Measurements from ENCODE around the gene F13A1.
"Not testable (repeated sequence)": the region's sequence is repeated elsewhere in the genome, so short reads cannot be mapped to it uniquely, and the experiment has no call there.

The F13A1 gene

DNA sequence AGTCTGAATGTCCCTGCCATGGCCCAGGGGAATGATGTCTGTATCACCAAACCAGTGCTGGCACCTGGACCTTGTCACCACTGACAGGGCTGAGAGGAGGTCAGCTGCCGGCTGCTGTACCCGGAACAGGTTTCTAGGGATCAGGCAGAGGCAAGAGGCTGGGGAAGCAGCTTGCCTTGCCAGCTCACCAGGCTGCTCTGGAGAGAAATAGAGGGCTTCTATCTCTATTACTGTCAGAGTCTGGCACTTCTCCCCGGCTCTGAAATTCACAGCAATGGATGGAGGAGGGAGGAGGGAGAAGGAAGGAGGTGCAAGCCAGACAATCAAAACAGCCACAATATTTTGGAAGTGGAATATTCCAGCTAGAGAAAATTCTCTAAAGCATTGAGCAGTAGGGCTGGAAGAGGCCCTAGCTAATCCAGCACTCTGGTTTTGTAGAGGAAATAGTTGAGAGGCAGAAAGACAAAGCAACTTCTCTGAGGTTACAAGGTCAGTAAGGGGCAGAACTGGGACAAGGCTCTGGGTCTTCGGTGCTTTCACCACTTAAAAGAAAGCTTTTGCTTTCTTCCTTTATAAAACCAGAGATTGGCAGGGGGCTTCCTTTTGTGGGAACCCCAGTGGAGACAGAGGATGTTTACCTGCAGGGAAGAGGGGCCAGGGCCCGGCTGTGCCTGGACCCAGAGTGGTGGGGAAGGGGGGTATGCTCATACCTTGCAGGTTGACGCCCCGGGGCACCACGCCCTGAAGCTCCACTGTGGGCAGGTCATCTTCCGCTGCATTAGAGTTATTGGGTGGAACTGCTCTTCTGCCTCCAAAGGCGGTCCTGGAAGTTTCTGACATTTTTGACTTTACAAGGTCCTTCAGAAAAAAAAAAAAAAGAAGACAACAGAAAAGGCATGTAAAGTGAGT is 2.4 kb downstream of the F13A1 start:
- no peak for DNase-seq

DNA sequence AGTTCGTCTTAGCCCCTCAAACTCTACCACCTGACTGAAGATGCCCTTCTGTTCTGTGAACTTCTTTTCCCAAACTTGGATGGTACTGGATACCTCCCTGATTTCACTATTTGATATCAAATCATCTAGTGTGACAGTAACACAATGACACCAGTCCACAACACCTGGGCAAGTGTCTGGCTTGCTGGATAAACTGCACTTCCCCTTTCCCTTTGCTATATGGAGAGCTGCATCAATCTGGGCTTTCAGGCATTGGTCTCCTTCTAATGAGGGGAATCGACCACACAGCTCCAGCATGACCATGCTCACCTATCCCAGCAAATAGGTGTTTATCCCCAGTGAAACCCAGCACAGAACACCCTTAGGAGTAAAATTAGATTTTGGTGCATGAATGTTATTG is 3.1 kb downstream of the F13A1 start:
- no peak for DNase-seq

- DNase-seq: peak; percentile 11 to 20
Measured at GRCh38 chr6:6315660-6316059, 4.8 kb downstream of the F13A1 start.

GRCh38 chr6:6314596-6314995 is 5.9 kb downstream of the F13A1 start:
- DNase-seq: no peak

DNA sequence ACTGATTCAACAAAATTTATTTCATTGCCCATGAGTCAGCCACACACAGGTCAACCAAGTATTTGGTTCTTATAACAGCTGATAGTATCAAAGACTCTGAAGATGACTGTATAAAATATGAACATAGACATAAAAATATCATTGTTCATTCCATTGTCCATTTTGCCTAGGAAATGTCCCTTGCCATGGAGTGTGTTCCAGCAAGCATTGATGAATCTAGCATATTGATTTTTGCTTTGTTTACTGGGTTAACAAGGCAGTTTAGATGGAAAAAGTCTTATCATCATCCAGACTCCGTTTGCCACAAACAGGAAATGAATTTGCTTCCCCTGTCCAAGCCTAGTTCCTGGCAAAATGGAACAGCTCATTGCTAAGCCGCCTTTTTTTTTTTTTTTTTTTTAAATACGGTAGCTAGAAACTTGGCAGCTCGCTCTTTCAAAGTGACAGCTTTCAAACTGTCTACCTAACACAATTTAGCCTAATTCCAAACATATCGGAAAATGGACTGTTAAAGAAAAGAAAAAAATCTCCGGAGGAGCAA is 7.5 kb downstream of the F13A1 start:
- DNase-seq: no peak

DNA sequence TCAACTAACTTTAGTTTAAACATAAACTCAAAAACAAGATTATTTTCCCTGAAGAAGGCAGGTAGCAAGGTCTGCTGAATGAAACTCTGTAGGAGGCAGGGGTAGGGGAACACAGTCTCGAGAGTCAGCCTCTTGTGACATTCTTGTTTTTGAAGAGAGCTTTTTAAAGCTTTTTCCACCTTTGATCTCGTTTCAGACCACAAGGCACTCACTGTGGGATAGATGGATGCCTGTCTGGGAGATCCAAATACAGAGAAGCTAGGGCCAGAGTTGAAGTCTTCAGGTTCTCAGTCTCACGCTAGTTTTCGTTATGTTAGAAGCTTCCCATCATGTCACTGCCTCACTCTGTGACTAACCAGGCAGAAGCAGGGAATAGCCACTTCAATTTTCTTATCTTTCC is 14.9 kb downstream of the F13A1 start:
- DNase-seq: no peak

GRCh38 chr6:6300383-6300782 is 20.1 kb downstream of the F13A1 start:
- DNase-seq: not testable (repeated sequence)

DNA sequence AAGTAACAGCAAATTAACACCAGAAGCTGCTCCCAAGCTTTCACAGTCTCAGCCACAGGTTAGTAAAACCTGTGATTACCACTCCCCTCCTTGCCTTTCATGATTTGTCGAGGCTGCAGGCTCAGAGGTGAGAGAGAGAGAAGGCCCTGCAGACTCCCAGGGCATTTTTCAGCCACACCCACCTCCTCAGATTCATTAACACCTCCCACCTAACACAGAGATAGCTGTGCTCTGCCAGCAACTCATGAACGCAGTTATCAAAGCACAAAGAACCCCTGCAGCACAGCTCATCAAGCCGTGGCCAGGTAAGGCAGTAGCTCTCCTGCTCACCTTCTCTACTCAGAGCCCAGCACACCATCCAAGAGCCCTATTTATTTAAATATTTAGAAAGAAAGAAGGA is 27.1 kb downstream of the F13A1 start:
- no peak for DNase-seq

- no peak for DNase-seq
Measured at GRCh38 chr6:6287415-6287814, 33.0 kb downstream of the F13A1 start.

- no peak for DNase-seq
Measured at GRCh38 chr6:6285679-6286078, 34.8 kb downstream of the F13A1 start.

GRCh38 chr6:6284221-6284966 is 36.1 kb downstream of the F13A1 start:
- no peak for DNase-seq

- no peak for DNase-seq
Measured at GRCh38 chr6:6283746-6284145, 36.7 kb downstream of the F13A1 start.

DNA sequence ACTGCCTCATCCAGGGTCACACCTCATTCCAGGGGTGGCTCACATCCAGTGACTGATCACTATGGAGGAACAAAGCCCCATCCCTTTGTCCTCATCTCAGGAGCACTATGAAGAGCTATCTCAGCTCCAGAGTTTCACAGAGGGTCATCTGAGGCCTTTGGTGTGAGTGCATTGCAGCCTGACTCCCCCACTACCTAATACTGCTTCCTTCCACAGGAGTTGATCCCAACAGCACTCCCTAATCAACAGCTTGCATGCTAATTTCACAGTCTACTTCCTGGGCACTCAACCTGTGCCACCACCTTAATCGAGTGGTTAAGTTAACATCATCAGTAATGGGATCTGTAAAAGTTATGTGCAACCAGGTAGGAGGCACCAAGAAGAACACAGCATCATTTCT is 37.7 kb downstream of the F13A1 start:
- no peak for DNase-seq

GRCh38 chr6:6277413-6277812 is 43.0 kb downstream of the F13A1 start:
- no peak for DNase-seq

GRCh38 chr6:6270948-6271535 is 49.4 kb downstream of the F13A1 start:
- DNase-seq: no peak

- no peak for DNase-seq
Measured at GRCh38 chr6:6260196-6260722, 60.2 kb downstream of the F13A1 start.

DNA sequence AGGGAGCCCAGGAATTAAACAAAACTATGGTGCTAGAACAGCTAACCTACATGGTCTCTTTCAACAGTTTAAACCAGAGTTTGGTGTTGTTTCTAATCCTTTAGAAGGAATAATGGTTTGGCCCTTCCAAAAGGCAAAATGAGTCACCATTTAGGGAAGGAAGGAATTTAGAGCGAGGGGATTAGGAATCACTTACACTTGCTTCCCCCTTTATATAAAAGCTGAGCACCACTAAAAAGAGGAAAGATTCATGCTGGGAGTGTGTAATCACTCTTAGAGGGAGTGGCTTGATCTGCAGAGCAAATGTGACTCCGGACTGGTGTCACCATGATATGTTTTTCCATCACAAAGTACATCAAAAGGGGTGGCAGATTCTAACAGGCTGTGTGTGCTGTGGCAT is 63.6 kb downstream of the F13A1 start:
- DNase-seq: no peak

DNA sequence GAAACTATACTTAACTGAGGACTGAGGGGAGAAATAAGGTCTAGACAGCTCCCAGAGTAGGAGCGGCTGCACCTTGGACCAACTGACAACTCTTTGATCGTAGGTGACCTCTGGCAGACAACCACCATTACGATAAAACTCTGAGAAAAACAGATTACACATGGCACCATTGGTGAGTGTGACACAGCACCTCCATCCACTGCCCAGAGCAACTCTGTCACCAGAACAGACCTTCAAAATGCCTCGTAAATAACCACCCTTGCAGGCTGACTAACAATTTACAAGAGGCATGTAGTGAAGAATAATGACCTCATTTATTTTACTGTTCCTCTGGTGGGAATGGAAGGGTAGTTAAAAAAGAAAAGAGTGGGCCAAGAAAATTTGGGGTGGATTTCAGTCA is 64.2 kb downstream of the F13A1 start:
- no peak for DNase-seq

- no peak for DNase-seq
Measured at GRCh38 chr6:6251555-6252280, 68.7 kb downstream of the F13A1 start.

GRCh38 chr6:6248651-6249050 is 71.8 kb downstream of the F13A1 start:
- DNase-seq: no peak

- no peak for DNase-seq
Measured at GRCh38 chr6:6246544-6246943, 73.9 kb downstream of the F13A1 start.

DNA sequence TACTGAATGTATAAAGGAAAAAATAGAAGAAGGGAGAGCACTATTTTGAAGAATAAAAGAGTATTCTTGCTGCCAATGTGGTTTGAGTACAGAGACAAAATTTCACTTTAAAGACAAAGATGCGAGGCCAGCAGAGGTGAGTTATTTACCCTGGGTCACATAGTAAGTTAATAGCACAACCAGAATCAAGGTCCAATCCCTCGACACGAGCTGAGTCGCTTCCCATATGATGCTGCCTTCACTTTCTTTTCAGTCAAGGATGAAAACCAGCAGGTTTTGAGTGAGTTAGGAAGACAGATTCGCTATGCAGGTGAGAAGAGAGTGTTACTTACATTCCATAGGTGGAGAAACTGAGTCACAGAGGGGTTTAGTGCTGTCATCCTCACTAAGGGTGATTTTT is 75.8 kb downstream of the F13A1 start:
- DNase-seq: no peak

DNA sequence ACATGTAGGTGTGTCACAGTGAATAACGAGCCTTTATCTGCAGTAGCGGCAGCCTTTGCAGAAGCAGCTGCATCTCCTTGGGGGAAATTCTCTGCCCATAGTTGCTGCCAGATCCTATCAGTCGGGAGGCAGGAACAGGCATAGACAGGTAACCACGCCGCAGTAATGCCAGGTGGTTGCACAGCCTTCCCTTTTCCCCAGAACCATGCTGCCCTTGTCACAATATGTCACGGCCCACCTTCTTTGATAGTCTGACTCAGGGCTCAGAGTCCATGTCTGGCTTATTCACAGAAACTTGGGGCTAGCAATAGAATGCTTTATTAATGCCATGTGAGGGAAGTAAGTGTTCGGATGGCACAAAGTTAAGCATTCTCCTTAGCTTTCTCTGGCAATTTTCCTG is 76.6 kb downstream of the F13A1 start:
- DNase-seq: no peak
